Keratinocyte (primary cell): ENCODE data around the gene GNA14.

Source experiments
- EZH2 ChIP-seq: IDR thresholded peaks from one replicate; pipeline ENCODE4 v1.6.1; 2012; ENCODE audit warnings: inconsistent platforms, mild to moderate bottlenecking, low read length, moderate library complexity
- TF ChIP-seq, protein P1 (sequence below), 3 experiments: IDR thresholded peaks in 1 of 3; conservative IDR thresholded peaks in 1 of 3; optimal IDR thresholded peaks in 1 of 3; 2 replicates in 2 of 3; 3 replicates in 1 of 3; pipeline versions ENCODE3 to v1.5.1; 2011; ENCODE audit warnings: low read length in 3 of 3, mild to moderate bottlenecking in 3 of 3, moderate library complexity in 2 of 3, control low read depth in 1 of 3, inconsistent platforms in 1 of 3; ENCODE audit not compliant: insufficient read depth in 2 of 3; ENCODE audit errors: extremely low read depth in 1 of 3

GRCh38 chr9:77455312-77455927, 192.7 kb downstream of the GNA14 start:
- TF ChIP-seq, protein P1, sequence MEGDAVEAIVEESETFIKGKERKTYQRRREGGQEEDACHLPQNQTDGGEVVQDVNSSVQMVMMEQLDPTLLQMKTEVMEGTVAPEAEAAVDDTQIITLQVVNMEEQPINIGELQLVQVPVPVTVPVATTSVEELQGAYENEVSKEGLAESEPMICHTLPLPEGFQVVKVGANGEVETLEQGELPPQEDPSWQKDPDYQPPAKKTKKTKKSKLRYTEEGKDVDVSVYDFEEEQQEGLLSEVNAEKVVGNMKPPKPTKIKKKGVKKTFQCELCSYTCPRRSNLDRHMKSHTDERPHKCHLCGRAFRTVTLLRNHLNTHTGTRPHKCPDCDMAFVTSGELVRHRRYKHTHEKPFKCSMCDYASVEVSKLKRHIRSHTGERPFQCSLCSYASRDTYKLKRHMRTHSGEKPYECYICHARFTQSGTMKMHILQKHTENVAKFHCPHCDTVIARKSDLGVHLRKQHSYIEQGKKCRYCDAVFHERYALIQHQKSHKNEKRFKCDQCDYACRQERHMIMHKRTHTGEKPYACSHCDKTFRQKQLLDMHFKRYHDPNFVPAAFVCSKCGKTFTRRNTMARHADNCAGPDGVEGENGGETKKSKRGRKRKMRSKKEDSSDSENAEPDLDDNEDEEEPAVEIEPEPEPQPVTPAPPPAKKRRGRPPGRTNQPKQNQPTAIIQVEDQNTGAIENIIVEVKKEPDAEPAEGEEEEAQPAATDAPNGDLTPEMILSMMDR (optimal IDR thresholded peaks at IDR 0.05 in 1 of 3, IDR thresholded peaks at IDR 0.05 in 1 of 3, conservative IDR thresholded peaks at IDR 0.05 in 1 of 3; ENCODE audit: extremely low read depth in 1 of 3, insufficient read depth in 2 of 3, low read length in 3 of 3), result peak; percentile 69 to 82 (median 76)
- TF ChIP-seq EZH2, result no peak
